ENCODE measurements around the gene ROBO3.
A peak's percentile ranks its signal among the peaks of the same experiment; 100 is the strongest.

The ROBO3 gene

GRCh38 chr11:124892750-124893454, 27.7 kb downstream of the ROBO3 start:
- Mint-ChIP-seq H3K27ac (ENCODE audit: low read depth) (no peak overlapping the region), H3K36me3 (ENCODE audit: insufficient read depth) (no peaks in the 10 kb centered on the region), H3K4me3 (no peak overlapping the region), H3K4me1 (no peaks in the 10 kb centered on the region), H3K9me3 (no peaks in the 10 kb centered on the region), H3K27me3 (peaks cover 22% of the 10 kb centered on the region)
- no peak for ATAC-seq (replicated peaks; ENCODE audit: extremely low read depth, poor library complexity, severe bottlenecking)
- peak in 1 of 2 donors; percentile 3 for DNase-seq (ENCODE audit: low spot score in 2 of 2)

DNA sequence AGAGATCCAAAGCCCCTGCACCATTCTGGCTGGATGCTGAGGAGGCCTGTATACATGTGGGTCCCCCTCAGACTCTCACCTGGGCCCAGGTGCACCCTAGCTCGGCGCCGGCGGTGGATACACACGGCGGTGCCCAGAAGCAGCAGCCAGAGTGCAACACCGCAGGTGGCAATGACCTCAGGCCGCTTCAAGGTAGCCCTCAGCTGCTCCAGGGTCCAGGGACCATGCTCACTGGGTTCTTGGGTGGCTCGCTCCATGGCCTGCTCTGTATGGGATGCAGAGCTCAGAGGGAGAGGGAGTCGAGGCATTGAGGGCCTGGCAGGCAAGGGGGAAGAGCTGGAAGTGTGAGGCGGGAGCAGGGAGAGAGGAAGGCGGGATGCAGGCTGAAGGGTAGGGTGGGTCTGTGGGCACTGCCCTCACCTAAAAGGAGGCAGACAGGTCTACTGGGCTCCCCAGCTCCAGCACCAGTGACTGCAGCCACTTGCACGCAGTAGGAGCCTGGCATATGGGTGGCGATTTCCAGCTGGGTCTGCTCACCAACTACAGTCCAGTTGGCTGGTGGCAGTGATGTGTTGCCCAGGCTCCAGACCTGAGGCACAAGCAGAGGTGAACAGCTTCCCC, 28.7 kb downstream of the ROBO3 start:
- DNase-seq (ENCODE audit: low spot score in 2 of 2) (peak in 1 of 2 donors; percentile 6), ATAC-seq (replicated peaks; ENCODE audit: extremely low read depth, poor library complexity, severe bottlenecking) (no peak)
- Mint-ChIP-seq H3K27ac (ENCODE audit: low read depth) (no peak overlapping the region), H3K36me3 (ENCODE audit: insufficient read depth) (no peaks in the 10 kb centered on the region), H3K4me1 (no peaks in the 10 kb centered on the region), H3K9me3 (no peaks in the 10 kb centered on the region), H3K4me3 (no peak overlapping the region), H3K27me3 (peaks cover 21% of the 10 kb centered on the region)

DNA sequence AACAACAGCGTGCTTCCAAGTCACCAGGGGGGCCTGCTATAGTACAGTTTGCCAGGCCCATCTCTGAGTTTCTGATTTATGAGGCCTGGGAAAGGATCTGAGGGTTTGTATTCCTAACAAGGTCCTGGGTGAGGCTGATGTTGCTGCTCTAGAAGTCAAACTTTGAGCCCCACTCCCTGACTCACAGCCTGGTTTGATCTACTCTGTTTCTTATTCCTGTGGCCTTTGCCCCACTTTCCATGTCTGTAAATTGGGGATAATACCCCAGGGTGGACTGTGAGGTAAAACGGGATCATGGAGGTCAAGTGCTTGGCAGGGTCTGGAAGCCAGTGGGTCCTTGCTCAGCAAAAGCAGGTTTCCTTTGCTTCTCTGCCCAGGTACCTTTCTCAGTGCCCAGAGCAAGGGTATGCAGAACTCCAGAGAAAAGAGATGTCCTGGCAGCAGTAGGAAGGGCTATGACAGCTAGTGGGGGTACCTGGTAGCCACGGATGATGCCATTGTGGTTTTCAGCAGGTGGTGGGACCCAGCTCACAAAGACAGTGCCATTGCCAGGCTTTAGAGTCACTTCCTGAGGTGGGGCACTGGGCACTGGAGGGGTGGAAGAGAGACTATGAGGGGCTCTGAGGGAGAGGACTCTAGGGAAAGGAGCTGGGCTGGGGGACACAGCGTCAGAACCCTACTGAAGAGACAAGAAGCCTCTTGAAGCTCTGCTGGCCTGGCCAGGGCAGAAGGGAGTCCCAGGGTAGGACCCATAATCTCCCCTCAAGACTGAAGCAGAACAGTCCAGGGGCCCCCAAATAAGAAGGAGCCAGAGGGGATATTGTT, 29.6 kb downstream of the ROBO3 start:
- ATAC-seq (replicated peaks; ENCODE audit: extremely low read depth, poor library complexity, severe bottlenecking): no peak
- H3K36me3 Mint-ChIP-seq (ENCODE audit: insufficient read depth): no peaks in the 10 kb centered on the region
- no peaks in the 10 kb centered on the region for H3K4me1 Mint-ChIP-seq
- no peak overlapping the region for H3K4me3 Mint-ChIP-seq
- peaks cover 21% of the 10 kb centered on the region for H3K27me3 Mint-ChIP-seq
- no peaks in the 10 kb centered on the region for H3K9me3 Mint-ChIP-seq
- H3K27ac Mint-ChIP-seq (ENCODE audit: low read depth): no peak overlapping the region
- peak in 1 of 2 donors; percentile 1 for DNase-seq (ENCODE audit: low spot score in 2 of 2)

GRCh38 chr11:124895471-124895971, 30.3 kb downstream of the ROBO3 start:
- H3K4me1 Mint-ChIP-seq: no peaks in the 10 kb centered on the region
- H3K27me3 Mint-ChIP-seq: peaks cover 21% of the 10 kb centered on the region
- DNase-seq (ENCODE audit: low spot score in 2 of 2): peak in 1 of 2 donors; percentile 8
- no peak overlapping the region for H3K4me3 Mint-ChIP-seq
- H3K9me3 Mint-ChIP-seq: no peaks in the 10 kb centered on the region
- no peak for ATAC-seq (replicated peaks; ENCODE audit: extremely low read depth, poor library complexity, severe bottlenecking)
- no peaks in the 10 kb centered on the region for H3K36me3 Mint-ChIP-seq (ENCODE audit: insufficient read depth)
- no peak overlapping the region for H3K27ac Mint-ChIP-seq (ENCODE audit: low read depth)

- no peak overlapping the region for H3K4me3 Mint-ChIP-seq
- H3K27ac Mint-ChIP-seq (ENCODE audit: low read depth): no peak overlapping the region
- no peak for ATAC-seq (replicated peaks; ENCODE audit: extremely low read depth, poor library complexity, severe bottlenecking)
- H3K27me3 Mint-ChIP-seq: peaks cover 26% of the 10 kb centered on the region
- H3K9me3 Mint-ChIP-seq: no peaks in the 10 kb centered on the region
- no peaks in the 10 kb centered on the region for H3K36me3 Mint-ChIP-seq (ENCODE audit: insufficient read depth)
- peak in 1 of 2 donors; percentile 3 for DNase-seq (ENCODE audit: low spot score in 2 of 2)
- H3K4me1 Mint-ChIP-seq: no peaks in the 10 kb centered on the region
Observed at GRCh38 chr11:124896071-124896750, 31.0 kb downstream of the ROBO3 start.

DNA sequence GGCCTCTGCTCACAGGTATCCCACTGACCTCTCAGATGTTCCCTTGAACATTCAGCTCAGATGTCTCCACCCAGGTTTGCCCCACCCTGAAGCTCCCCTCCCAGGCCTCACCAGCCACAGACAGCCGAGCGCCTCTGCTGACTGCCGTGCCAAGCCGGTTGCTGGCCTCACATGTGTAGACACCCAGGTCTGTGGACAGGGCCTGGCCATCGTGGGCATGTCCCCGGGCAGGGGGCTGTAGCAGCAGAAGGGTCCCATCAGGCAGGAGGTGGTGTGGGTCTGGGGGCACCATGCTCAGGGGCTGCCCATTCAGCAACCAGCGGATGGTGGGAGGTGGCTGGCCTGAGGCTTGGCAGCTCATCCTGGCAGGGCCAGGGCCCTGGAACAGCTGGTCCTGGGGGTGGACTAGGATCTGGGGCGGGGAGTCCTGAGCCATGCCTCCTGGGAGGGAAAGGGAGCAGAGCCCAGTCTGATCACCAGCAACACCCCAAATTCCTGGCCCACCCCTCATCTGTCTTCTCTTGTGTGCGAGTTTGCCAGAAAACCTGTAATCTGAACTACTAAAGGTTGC, 31.7 kb downstream of the ROBO3 start:
- Mint-ChIP-seq H3K4me3 (no peak overlapping the region), H3K9me3 (no peaks in the 10 kb centered on the region), H3K27ac (ENCODE audit: low read depth) (no peak overlapping the region), H3K4me1 (no peaks in the 10 kb centered on the region), H3K36me3 (ENCODE audit: insufficient read depth) (no peaks in the 10 kb centered on the region), H3K27me3 (peaks cover 30% of the 10 kb centered on the region)
- no peak for ATAC-seq (replicated peaks; ENCODE audit: extremely low read depth, poor library complexity, severe bottlenecking)
- DNase-seq (ENCODE audit: low spot score in 2 of 2): no peak

GRCh38 chr11:124897674-124898262, 32.5 kb downstream of the ROBO3 start, which contains the start of gene ROBO4:
Gene ROBO4 (minus strand): TSS chr11:124897865. CDS start chr11:124897795, 70 bp downstream.
- H3K27me3 Mint-ChIP-seq: peaks cover 26% of the 10 kb centered on the region
- no peaks in the 10 kb centered on the region for H3K9me3 Mint-ChIP-seq
- no peak for DNase-seq (ENCODE audit: low spot score in 2 of 2)
- H3K4me3 Mint-ChIP-seq: no peak within 1 kb of the TSS
- H3K36me3 Mint-ChIP-seq (ENCODE audit: insufficient read depth): no peaks in the 10 kb centered on the region
- no peak for ATAC-seq (replicated peaks; ENCODE audit: extremely low read depth, poor library complexity, severe bottlenecking)
- H3K4me1 Mint-ChIP-seq: no peaks in the 10 kb centered on the region
- no peak within 1 kb of the TSS for H3K27ac Mint-ChIP-seq (ENCODE audit: low read depth)

- no peaks in the 10 kb centered on the region for H3K4me1 Mint-ChIP-seq
- DNase-seq (ENCODE audit: low spot score in 2 of 2): no peak
- H3K36me3 Mint-ChIP-seq (ENCODE audit: insufficient read depth): no peaks in the 10 kb centered on the region
- H3K9me3 Mint-ChIP-seq: no peaks in the 10 kb centered on the region
- H3K27me3 Mint-ChIP-seq: peaks cover 21% of the 10 kb centered on the region
- H3K4me3 Mint-ChIP-seq: no peak overlapping the region
- H3K27ac Mint-ChIP-seq (ENCODE audit: low read depth): no peak overlapping the region
- no peak for ATAC-seq (replicated peaks; ENCODE audit: extremely low read depth, poor library complexity, severe bottlenecking)
Observed at GRCh38 chr11:124898263-124898680, 33.0 kb downstream of the ROBO3 start.

GRCh38 chr11:124898711-124899110, 33.5 kb downstream of the ROBO3 start:
- H3K4me1 Mint-ChIP-seq: no peaks in the 10 kb centered on the region

DNA sequence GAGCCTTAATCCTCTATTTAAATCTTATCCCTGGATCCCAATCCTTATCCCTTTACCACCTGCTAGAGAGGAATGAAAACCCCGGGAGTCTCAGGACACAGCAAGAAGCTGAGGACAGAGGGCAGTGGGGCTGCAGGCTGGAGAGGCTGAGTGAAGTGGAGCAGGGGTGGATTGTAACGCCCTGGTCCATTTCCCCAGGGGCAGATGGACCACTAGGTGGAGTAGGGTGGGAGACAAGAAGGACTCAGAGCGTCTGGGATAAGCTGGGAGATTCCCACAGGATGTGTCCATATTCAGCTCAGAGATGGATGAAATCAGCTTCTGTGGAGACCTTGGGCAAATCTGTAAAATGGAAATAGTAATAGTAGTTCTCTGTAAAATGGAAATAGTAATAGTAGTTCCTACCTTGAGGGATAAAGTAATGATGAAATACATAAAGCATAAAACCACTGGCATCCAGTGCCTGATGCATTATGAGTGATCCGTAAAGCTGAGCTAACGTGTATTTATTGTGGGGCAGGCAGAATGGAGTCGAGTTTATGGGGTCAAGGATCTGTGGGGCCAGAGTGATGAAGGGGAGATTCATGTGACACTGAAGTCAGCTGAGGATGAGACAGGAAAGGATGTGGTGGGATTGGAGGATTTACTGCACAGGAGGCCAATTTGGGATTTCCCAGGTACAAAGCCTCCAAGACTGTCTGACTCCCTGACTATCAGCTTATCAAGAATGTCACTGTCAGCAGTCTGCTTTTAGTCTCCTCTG, 34.3 kb downstream of the ROBO3 start:
- Mint-ChIP-seq H3K27me3 (peaks cover 22% of the 10 kb centered on the region), H3K36me3 (ENCODE audit: insufficient read depth) (no peaks in the 10 kb centered on the region)

More at GRCh38 chr11:124898711-124899110, 33.5 kb downstream of the ROBO3 start:
- ATAC-seq (replicated peaks; ENCODE audit: extremely low read depth, poor library complexity, severe bottlenecking) (no peak), DNase-seq (ENCODE audit: low spot score in 2 of 2) (no peak)
- H3K9me3 Mint-ChIP-seq: no peaks in the 10 kb centered on the region
- no peaks in the 10 kb centered on the region for H3K36me3 Mint-ChIP-seq (ENCODE audit: insufficient read depth)
- H3K4me3 Mint-ChIP-seq: no peak overlapping the region
- H3K27me3 Mint-ChIP-seq: peaks cover 18% of the 10 kb centered on the region
- no peak overlapping the region for H3K27ac Mint-ChIP-seq (ENCODE audit: low read depth)

DNA sequence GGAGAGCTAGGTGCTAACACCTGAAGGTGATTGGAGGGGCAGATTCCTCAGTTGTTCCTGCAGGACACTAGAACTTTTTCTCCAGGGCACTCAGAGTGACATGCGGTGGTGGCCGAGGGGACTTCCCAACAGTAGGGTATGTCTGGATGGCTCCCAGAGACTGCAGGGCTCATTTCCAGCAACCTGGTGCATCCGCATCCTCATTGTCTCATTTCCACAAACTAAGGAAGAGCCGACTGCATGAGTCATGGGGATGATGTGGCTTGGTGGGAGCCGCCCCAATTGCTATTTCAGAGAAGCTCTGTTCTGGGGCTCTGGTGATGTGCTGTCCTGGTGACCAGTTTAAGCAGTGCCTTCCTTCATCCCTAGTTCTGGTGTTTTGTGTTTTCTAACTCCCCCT, 35.2 kb downstream of the ROBO3 start:
- Mint-ChIP-seq H3K9me3 (no peaks in the 10 kb centered on the region), H3K36me3 (ENCODE audit: insufficient read depth) (no peaks in the 10 kb centered on the region), H3K4me3 (no peak overlapping the region), H3K27ac (ENCODE audit: low read depth) (no peak overlapping the region), H3K4me1 (no peaks in the 10 kb centered on the region), H3K27me3 (peaks cover 31% of the 10 kb centered on the region)
- ATAC-seq (replicated peaks; ENCODE audit: extremely low read depth, poor library complexity, severe bottlenecking) (no peak), DNase-seq (ENCODE audit: low spot score in 2 of 2) (no peak)

More for the DNA sequence above, 34.3 kb downstream of the ROBO3 start:
- ATAC-seq (replicated peaks; ENCODE audit: extremely low read depth, poor library complexity, severe bottlenecking): no peak
- Mint-ChIP-seq H3K4me3 (no peak overlapping the region), H3K4me1 (no peaks in the 10 kb centered on the region), H3K27ac (ENCODE audit: low read depth) (no peak overlapping the region), H3K9me3 (no peaks in the 10 kb centered on the region)
- no peak for DNase-seq (ENCODE audit: low spot score in 2 of 2)
